WTC11 (cell line): Measurements from ENCODE around the gene NECAB3. TPM values are rescaled to one million over a fixed set of nuclear protein-coding genes. Genes with fewer than 3 reads are reported as not detected.

Experiments
- ATAC-seq: fragments of 200-7000 bp; cut with Tn5 transposase; 2 replicates; pipeline ENCODE4 v1.10.0; 2021; ENCODE audit warnings: mild to moderate bottlenecking, moderate library complexity
- CTCF ChIA-PET: fragments of 300-600 bp; sonication (Branson Sonifier 250); formaldehyde crosslinking; loops from one replicate; lab custom pipeline; 2021; ENCODE audit warnings: antibody characterized with exemption; lab: Charles Lee
- POLR2A ChIA-PET: fragments of 350-600 bp; sonication (Branson Sonifier 250); formaldehyde crosslinking; loops from one replicate; lab custom pipeline; 2021; ENCODE audit warnings: antibody characterized with exemption; lab: Charles Lee
- DNase-seq: peaks from one replicate; pipeline ENCODE4 v3.0.0; 2021; ENCODE audit warnings: low spot score
- H3K27ac Mint-ChIP-seq: 2 replicates; pipeline ENCODE4 v1.8.0; 2021; ENCODE audit warnings: mixed read lengths
- H3K27me3 Mint-ChIP-seq: 2 replicates; pipeline ENCODE4 v1.8.0; 2021; ENCODE audit warnings: low read depth, mild to moderate bottlenecking, moderate library complexity, mixed read lengths
- H3K36me3 Mint-ChIP-seq: 2 replicates; pipeline ENCODE4 v1.8.0; 2021; ENCODE audit warnings: mixed read lengths
- H3K4me1 Mint-ChIP-seq: 2 replicates; pipeline ENCODE4 v1.8.0; 2022; ENCODE audit warnings: mixed read lengths
- H3K4me3 Mint-ChIP-seq: 2 replicates; pipeline ENCODE4 v1.8.0; 2021; ENCODE audit warnings: mild to moderate bottlenecking, moderate library complexity, mixed read lengths
- H3K9me3 Mint-ChIP-seq: 2 replicates; pipeline ENCODE4 v1.8.0; 2021; ENCODE audit warnings: mixed read lengths
- AR ChIP-seq: fragments of 250-450 bp; sonication (Bioruptor Pico); IDR thresholded peaks from 2 replicates; pipeline ENCODE4 v1.9.0; 2021; ENCODE audit warnings: mild to moderate bottlenecking
- ATF2 ChIP-seq: sonication (generic); formaldehyde crosslinking; IDR thresholded peaks from 2 replicates; pipeline ENCODE4 v1.8.1; 2022; ENCODE audit warnings: low read depth, missing genetic modification reagents, borderline replicate concordance
- FOXK1 ChIP-seq: sonication (generic); formaldehyde crosslinking; IDR thresholded peaks from 2 replicates; pipeline ENCODE4 v1.8.0; 2022; ENCODE audit warnings: mild to moderate bottlenecking, moderate library complexity, missing genetic modification reagents
- GTF2I ChIP-seq: fragments of 250-450 bp; sonication (Bioruptor Pico); conservative IDR thresholded peaks from 2 replicates; pipeline ENCODE4 v1.4.0; 2021; ENCODE audit warnings: mild to moderate bottlenecking
- KAT7 ChIP-seq: sonication (generic); formaldehyde crosslinking; IDR thresholded peaks from 2 replicates; pipeline ENCODE4 v1.8.1; 2023; ENCODE audit warnings: missing genetic modification reagents, mild to moderate bottlenecking, borderline replicate concordance
- MAX ChIP-seq: sonication (generic); formaldehyde crosslinking; IDR thresholded peaks from 2 replicates; pipeline ENCODE4 v1.8.0; 2022; ENCODE audit warnings: mild to moderate bottlenecking, missing genetic modification reagents
- MXD4 ChIP-seq: fragments of 250-450 bp; sonication (Bioruptor Pico); IDR thresholded peaks from 2 replicates; pipeline ENCODE4 v1.8.0; 2021; ENCODE audit warnings: mild to moderate bottlenecking, moderate library complexity, borderline replicate concordance
- NFE2L1 ChIP-seq: sonication (generic); formaldehyde crosslinking; IDR thresholded peaks from 2 replicates; pipeline ENCODE4 v1.8.1; 2023; ENCODE audit warnings: missing genetic modification reagents
- NR3C1 ChIP-seq: sonication (generic); formaldehyde crosslinking; conservative IDR thresholded peaks from 2 replicates; pipeline ENCODE4 v1.8.1; 2023; ENCODE audit warnings: low read depth, mild to moderate bottlenecking, missing genetic modification reagents
- ZNF219 ChIP-seq: sonication (generic); formaldehyde crosslinking; IDR thresholded peaks from 2 replicates; pipeline ENCODE4 v1.8.0; 2023; ENCODE audit warnings: missing genetic modification reagents, mild to moderate bottlenecking, borderline replicate concordance
- ZNF396 ChIP-seq: fragments of 250-450 bp; sonication (Bioruptor Pico); IDR thresholded peaks from 2 replicates; pipeline ENCODE4 v1.8.0; 2021; ENCODE audit warnings: mild to moderate bottlenecking, moderate library complexity, borderline replicate concordance
- ZNF416 ChIP-seq: fragments of 250-450 bp; sonication (Bioruptor Pico); IDR thresholded peaks from 2 replicates; pipeline ENCODE4 v1.9.0; 2021; ENCODE audit warnings: mild to moderate bottlenecking, inconsistent platforms
- total RNA-seq: library from RNA; stranded (reverse); gene quantifications from 3 replicates; pipeline ENCODE4 v1.2.3, GENCODE V29; 2021
- TF ChIP-seq, protein P1 (sequence below): fragments of 250-450 bp; sonication (Bioruptor Pico); IDR thresholded peaks from 2 replicates; pipeline ENCODE4 v1.8.0; 2021; ENCODE audit warnings: mild to moderate bottlenecking
- TF ChIP-seq, protein P2 (sequence below): sonication (generic); formaldehyde crosslinking; IDR thresholded peaks from 2 replicates; pipeline ENCODE4 v1.8.1; 2023; ENCODE audit warnings: mild to moderate bottlenecking, moderate library complexity, missing genetic modification reagents
- TF ChIP-seq, protein P3 (sequence below): sonication (generic); formaldehyde crosslinking; IDR thresholded peaks from 2 replicates; pipeline ENCODE4 v1.8.1; 2023; ENCODE audit warnings: mild to moderate bottlenecking, missing genetic modification reagents
- TF ChIP-seq, protein P4 (sequence below): fragments of 250-450 bp; sonication (Bioruptor Pico); conservative IDR thresholded peaks from 2 replicates; pipeline ENCODE4 v1.9.0; 2021; ENCODE audit warnings: mild to moderate bottlenecking

Gene NECAB3
- total RNA-seq, 1 experiment from 2014 or later: 38.0 TPM

- DNase-seq (no peak), ATAC-seq (no peak)
- TF ChIP-seq KAT7 (CRISPR knock-in tag) (no peak), ZNF416 (CRISPR knock-in tag) (no peak), AR (CRISPR knock-in tag) (no peak), NFE2L1 (CRISPR knock-in tag) (no peak), MAX (CRISPR knock-in tag) (no peak), ZNF219 (CRISPR knock-in tag) (no peak), GTF2I (CRISPR knock-in tag) (no peak), MXD4 (no peak), FOXK1 (CRISPR knock-in tag) (no peak), NR3C1 (no peak), ZNF396 (no peak), ATF2 (no peak)
- TF ChIP-seq, protein P1, sequence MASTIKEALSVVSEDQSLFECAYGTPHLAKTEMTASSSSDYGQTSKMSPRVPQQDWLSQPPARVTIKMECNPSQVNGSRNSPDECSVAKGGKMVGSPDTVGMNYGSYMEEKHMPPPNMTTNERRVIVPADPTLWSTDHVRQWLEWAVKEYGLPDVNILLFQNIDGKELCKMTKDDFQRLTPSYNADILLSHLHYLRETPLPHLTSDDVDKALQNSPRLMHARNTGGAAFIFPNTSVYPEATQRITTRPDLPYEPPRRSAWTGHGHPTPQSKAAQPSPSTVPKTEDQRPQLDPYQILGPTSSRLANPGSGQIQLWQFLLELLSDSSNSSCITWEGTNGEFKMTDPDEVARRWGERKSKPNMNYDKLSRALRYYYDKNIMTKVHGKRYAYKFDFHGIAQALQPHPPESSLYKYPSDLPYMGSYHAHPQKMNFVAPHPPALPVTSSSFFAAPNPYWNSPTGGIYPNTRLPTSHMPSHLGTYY (CRISPR knock-in tag): no peak
- TF ChIP-seq, protein P2, sequence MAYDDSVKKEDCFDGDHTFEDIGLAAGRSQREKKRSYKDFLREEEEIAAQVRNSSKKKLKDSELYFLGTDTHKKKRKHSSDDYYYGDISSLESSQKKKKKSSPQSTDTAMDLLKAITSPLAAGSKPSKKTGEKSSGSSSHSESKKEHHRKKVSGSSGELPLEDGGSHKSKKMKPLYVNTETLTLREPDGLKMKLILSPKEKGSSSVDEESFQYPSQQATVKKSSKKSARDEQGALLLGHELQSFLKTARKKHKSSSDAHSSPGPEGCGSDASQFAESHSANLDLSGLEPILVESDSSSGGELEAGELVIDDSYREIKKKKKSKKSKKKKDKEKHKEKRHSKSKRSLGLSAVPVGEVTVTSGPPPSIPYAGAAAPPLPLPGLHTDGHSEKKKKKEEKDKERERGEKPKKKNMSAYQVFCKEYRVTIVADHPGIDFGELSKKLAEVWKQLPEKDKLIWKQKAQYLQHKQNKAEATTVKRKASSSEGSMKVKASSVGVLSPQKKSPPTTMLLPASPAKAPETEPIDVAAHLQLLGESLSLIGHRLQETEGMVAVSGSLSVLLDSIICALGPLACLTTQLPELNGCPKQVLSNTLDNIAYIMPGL (CRISPR knock-in tag): no peak
- TF ChIP-seq, protein P3, sequence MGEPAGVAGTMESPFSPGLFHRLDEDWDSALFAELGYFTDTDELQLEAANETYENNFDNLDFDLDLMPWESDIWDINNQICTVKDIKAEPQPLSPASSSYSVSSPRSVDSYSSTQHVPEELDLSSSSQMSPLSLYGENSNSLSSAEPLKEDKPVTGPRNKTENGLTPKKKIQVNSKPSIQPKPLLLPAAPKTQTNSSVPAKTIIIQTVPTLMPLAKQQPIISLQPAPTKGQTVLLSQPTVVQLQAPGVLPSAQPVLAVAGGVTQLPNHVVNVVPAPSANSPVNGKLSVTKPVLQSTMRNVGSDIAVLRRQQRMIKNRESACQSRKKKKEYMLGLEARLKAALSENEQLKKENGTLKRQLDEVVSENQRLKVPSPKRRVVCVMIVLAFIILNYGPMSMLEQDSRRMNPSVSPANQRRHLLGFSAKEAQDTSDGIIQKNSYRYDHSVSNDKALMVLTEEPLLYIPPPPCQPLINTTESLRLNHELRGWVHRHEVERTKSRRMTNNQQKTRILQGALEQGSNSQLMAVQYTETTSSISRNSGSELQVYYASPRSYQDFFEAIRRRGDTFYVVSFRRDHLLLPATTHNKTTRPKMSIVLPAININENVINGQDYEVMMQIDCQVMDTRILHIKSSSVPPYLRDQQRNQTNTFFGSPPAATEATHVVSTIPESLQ (CRISPR knock-in tag): no peak
- TF ChIP-seq, protein P4, sequence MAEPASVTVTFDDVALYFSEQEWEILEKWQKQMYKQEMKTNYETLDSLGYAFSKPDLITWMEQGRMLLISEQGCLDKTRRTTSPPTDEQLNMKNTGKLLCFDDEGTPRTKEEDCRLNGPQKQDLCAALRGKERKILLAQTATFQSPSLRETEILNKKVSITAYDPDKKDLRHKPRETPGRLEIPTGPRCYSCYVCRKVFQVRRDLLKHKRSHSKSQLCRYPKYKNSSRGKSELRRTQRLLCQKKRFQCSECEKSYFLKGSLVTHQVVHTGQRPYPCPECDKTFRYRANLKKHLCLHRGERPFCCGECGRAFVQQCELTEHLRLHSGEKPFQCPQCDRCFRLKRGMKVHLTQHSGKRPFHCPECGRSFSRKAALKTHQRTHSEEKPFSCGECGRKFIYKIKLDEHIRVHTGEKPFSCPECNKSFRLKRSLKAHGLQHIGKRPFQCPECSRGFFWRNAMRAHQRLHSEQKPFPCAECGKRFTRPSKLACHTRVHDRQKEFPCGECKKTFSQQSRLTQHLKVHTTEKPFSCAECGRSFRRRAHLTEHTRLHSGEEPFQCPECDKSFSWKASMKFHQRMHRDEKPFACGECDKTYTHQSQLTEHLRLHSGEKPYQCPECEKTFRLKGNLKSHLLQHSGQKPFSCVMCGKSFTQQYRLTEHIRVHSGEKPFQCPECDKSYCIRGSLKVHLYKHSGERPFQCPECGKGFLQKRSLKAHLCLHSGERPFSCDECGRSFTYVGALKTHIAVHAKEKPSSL (CRISPR knock-in tag): no peak
- Mint-ChIP-seq H3K36me3 (peaks cover 12% of the 10 kb centered on the region), H3K27ac (no peak overlapping the region), H3K4me3 (no peak overlapping the region), H3K9me3 (peaks cover 20% of the 10 kb centered on the region), H3K27me3 (peaks cover 5% of the 10 kb centered on the region), H3K4me1 (no peaks in the 10 kb centered on the region)
- ChIA-PET POLR2A (no interaction called here), CTCF (no interaction called here)
Measured at GRCh38 chr20:33703498-33704137, 29.4 kb upstream of the NECAB3 start.
